ENCODE results near the gene EFNA5. TPM values are rescaled to one million over a fixed set of nuclear protein-coding genes. Genes with fewer than 3 reads are reported as not detected.

EFNA5 gene
- polyA plus RNA-seq, 4 donors = 0.54 to 3.5 (median 1.7) TPM; not detected in 1

DNA sequence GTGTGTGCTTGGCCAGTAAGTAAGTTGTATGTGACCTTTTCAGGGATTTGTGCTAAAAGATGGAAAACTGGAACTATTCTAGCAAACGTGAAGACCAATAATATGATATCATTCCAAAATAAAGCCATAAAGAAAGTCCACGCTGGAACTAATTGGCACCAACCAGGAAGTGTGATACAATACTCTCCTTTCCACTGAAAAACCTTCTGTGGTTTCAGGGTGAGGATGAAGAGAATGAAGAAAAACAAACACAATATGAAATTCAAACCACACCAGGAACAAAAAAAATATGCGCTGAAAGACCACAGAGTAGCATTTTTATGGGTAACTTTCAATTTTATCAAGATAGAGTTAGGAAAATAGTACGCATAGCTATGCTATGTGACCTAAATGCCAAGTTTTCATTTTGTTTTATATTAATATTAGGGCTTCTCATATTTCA, 105.8 kb downstream of the EFNA5 start:
- Histone ChIP-seq H3K4me3 (ENCODE audit: low read depth in 1 of 3, low read length in 3 of 3) (no peak overlapping the region), H3K27me3 (ENCODE audit: control insufficient read depth in 3 of 3, insufficient read depth in 3 of 3, low read length in 3 of 3) (no peaks in the 10 kb centered on the region), H3K27ac (ENCODE audit: low read depth in 1 of 3, low read length in 2 of 3) (no peak overlapping the region), H3K4me1 (ENCODE audit: control insufficient read depth in 3 of 3, insufficient read depth in 2 of 3, low read depth in 1 of 3, low read length in 2 of 3) (peaks cover 0 to 1% (median 0%) of the 10 kb centered on the region in 3 donors), H3K9me3 (ENCODE audit: control insufficient read depth in 2 of 2, insufficient read depth in 1 of 2, low read depth in 1 of 2, low read length in 1 of 2) (no peaks in the 10 kb centered on the region), H3K36me3 (ENCODE audit: control insufficient read depth in 3 of 3, insufficient read depth in 2 of 3, low read depth in 1 of 3, low read length in 3 of 3) (no peaks in the 10 kb centered on the region)
- FAIRE-seq (no peak), DNase-seq (no peak)
- 52 to 65% (median 59%) methylated on average over 4 of the region's 4 CpGs for whole genome bisulfite sequencing, 3 donors

DNA sequence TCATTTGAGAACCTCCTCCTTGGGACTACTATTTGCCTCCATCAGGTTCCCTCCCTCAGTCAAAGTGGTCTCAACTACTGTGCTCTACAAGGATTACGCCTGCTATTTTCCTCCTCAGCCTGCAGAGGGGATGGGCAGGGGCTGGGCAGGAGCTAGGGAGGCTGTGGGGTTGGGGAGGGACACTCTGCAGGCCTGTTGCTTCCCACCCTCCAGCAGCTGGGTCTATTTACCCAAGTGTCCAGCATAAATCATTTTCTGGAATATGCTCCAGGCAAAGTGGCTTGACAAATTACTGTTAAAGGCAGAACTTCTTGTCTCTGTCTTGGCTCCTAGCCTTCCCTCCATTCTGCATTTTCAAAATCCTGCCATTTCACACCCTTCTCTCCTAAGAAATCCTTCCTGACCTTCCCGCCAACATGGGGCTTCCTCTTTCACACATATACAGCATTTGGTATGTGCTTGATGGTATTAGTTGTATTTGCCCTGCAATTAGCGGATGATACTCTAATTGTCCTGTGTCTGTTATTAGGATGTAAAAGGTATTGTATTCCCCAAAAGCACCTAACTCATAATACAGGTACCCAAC, 106.7 kb downstream of the EFNA5 start:
- DNase-seq (no peak), FAIRE-seq (no peak)
- 89 to 99% (median 89%) methylated on average over 3 of the region's 3 CpGs for WGBS, 3 donors
- no peaks in the 10 kb centered on the region for H3K4me1 ChIP-seq (ENCODE audit: control insufficient read depth in 3 of 3, insufficient read depth in 2 of 3, low read depth in 1 of 3, low read length in 2 of 3)
- no peaks in the 10 kb centered on the region for H3K9me3 ChIP-seq (ENCODE audit: control insufficient read depth in 2 of 2, insufficient read depth in 1 of 2, low read depth in 1 of 2, low read length in 1 of 2)
- no peak overlapping the region for H3K27ac ChIP-seq (ENCODE audit: low read depth in 1 of 3, low read length in 2 of 3)
- no peaks in the 10 kb centered on the region for H3K36me3 ChIP-seq (ENCODE audit: control insufficient read depth in 3 of 3, insufficient read depth in 2 of 3, low read depth in 1 of 3, low read length in 3 of 3)
- no peak overlapping the region for H3K4me3 ChIP-seq (ENCODE audit: low read depth in 1 of 3, low read length in 3 of 3)
- H3K27me3 ChIP-seq (ENCODE audit: control insufficient read depth in 3 of 3, insufficient read depth in 3 of 3, low read length in 3 of 3) = no peaks in the 10 kb centered on the region

DNA sequence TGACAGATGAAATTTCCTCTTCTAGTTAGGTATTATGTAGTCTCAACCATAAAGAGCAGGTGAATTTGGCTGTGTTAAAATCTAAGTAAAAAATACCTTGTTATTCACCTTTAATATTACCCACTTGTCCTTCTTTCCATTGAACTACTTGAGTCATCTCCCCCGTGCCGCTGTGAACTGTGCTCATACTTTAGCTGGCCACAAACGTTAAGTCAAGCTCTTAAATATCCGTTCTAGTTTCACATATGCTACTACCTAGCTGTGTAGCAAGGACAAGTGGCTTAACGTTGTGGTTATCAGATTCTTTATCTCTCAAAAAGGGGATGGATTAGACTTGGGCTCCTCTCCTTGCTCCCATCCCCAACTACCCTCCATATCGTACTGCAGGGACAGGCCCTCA, 110.4 kb downstream of the EFNA5 start:
- no peak for FAIRE-seq

GRCh38 chr5:107558823-107559375, 111.8 kb downstream of the EFNA5 start:
- Histone ChIP-seq H3K4me3 (ENCODE audit: low read depth in 1 of 3, low read length in 3 of 3) (no peak overlapping the region), H3K36me3 (ENCODE audit: control insufficient read depth in 3 of 3, insufficient read depth in 2 of 3, low read depth in 1 of 3, low read length in 3 of 3) (no peaks in the 10 kb centered on the region), H3K27ac (ENCODE audit: low read depth in 1 of 3, low read length in 2 of 3) (no peak overlapping the region), H3K4me1 (ENCODE audit: control insufficient read depth in 3 of 3, insufficient read depth in 2 of 3, low read depth in 1 of 3, low read length in 2 of 3) (no peaks in the 10 kb centered on the region), H3K9me3 (ENCODE audit: control insufficient read depth in 2 of 2, insufficient read depth in 1 of 2, low read depth in 1 of 2, low read length in 1 of 2) (no peaks in the 10 kb centered on the region), H3K27me3 (ENCODE audit: control insufficient read depth in 3 of 3, insufficient read depth in 3 of 3, low read length in 3 of 3) (no peaks in the 10 kb centered on the region)
- 88 to 96% (median 90%) methylated on average over 4 of the region's 4 CpGs for WGBS, 3 donors
- DNase-seq = no peak
- no peak for FAIRE-seq

More for the DNA sequence above, 110.4 kb downstream of the EFNA5 start:
- Histone ChIP-seq H3K9me3 (ENCODE audit: control insufficient read depth in 2 of 2, insufficient read depth in 1 of 2, low read depth in 1 of 2, low read length in 1 of 2) (no peaks in the 10 kb centered on the region), H3K4me1 (ENCODE audit: control insufficient read depth in 3 of 3, insufficient read depth in 2 of 3, low read depth in 1 of 3, low read length in 2 of 3) (no peaks in the 10 kb centered on the region), H3K27me3 (ENCODE audit: control insufficient read depth in 3 of 3, insufficient read depth in 3 of 3, low read length in 3 of 3) (no peaks in the 10 kb centered on the region), H3K36me3 (ENCODE audit: control insufficient read depth in 3 of 3, insufficient read depth in 2 of 3, low read depth in 1 of 3, low read length in 3 of 3) (no peaks in the 10 kb centered on the region), H3K4me3 (ENCODE audit: low read depth in 1 of 3, low read length in 3 of 3) (no peak overlapping the region), H3K27ac (ENCODE audit: low read depth in 1 of 3, low read length in 2 of 3) (no peak overlapping the region)
- 81 to 88% (median 82%) methylated on average over 6 of the region's 6 CpGs for WGBS, 3 donors
- no peak for DNase-seq

DNA sequence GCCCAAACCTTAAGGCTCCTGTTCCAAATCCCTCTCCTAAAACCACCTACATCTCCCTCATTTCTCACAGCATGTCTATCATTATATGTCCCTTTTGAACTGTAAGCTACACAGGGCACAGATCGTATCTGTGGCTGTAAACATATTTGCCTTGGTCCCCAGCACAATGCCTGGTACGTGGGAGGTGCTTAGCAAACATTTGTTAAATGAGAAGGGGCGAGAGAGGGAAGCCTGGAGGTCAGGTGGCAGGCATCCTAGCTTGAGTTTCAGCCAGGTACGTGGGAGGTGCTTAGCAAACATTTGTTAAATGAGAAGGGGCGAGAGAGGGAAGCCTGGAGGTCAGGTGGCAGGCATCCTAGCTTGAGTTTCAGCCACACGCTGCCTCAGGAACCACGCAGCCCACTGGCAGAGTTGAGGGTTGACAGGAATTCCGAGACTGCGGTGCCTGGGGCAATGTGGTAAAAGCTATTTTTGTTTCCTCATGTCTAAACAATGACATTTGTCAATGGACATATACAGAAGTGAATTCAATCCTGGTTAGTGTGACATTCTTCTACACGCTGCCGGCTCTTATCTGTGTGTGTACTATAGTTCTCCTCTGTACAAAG, 113.6 kb downstream of the EFNA5 start:
- DNase-seq (no peak), FAIRE-seq (no peak)
- H3K27ac ChIP-seq (ENCODE audit: low read depth in 1 of 3, low read length in 2 of 3) = no peak overlapping the region
- H3K36me3 ChIP-seq (ENCODE audit: control insufficient read depth in 3 of 3, insufficient read depth in 2 of 3, low read depth in 1 of 3, low read length in 3 of 3) = no peaks in the 10 kb centered on the region
- 75 to 79% (median 76%) methylated on average over 11 of the region's 11 CpGs for WGBS, 3 donors
- H3K9me3 ChIP-seq (ENCODE audit: control insufficient read depth in 2 of 2, insufficient read depth in 1 of 2, low read depth in 1 of 2, low read length in 1 of 2) = no peaks in the 10 kb centered on the region
- no peak overlapping the region for H3K4me3 ChIP-seq (ENCODE audit: low read depth in 1 of 3, low read length in 3 of 3)
- H3K4me1 ChIP-seq (ENCODE audit: control insufficient read depth in 3 of 3, insufficient read depth in 2 of 3, low read depth in 1 of 3, low read length in 2 of 3) = no peaks in the 10 kb centered on the region
- no peaks in the 10 kb centered on the region for H3K27me3 ChIP-seq (ENCODE audit: control insufficient read depth in 3 of 3, insufficient read depth in 3 of 3, low read length in 3 of 3)

GRCh38 chr5:107556575-107556974, 114.2 kb downstream of the EFNA5 start:
- H3K27ac ChIP-seq (ENCODE audit: low read depth in 1 of 3, low read length in 2 of 3) = no peak overlapping the region
- H3K27me3 ChIP-seq (ENCODE audit: control insufficient read depth in 3 of 3, insufficient read depth in 3 of 3, low read length in 3 of 3) = no peaks in the 10 kb centered on the region
- H3K36me3 ChIP-seq (ENCODE audit: control insufficient read depth in 3 of 3, insufficient read depth in 2 of 3, low read depth in 1 of 3, low read length in 3 of 3) = no peaks in the 10 kb centered on the region
- WGBS, 3 donors = 98 to 99% (median 99%) methylated on average over 7 of the region's 7 CpGs
- H3K4me1 ChIP-seq (ENCODE audit: control insufficient read depth in 3 of 3, insufficient read depth in 2 of 3, low read depth in 1 of 3, low read length in 2 of 3) = no peaks in the 10 kb centered on the region
- DNase-seq (no peak), FAIRE-seq (no peak)
- H3K4me3 ChIP-seq (ENCODE audit: low read depth in 1 of 3, low read length in 3 of 3) = no peak overlapping the region
- H3K9me3 ChIP-seq (ENCODE audit: control insufficient read depth in 2 of 2, insufficient read depth in 1 of 2, low read depth in 1 of 2, low read length in 1 of 2) = no peaks in the 10 kb centered on the region

- Histone ChIP-seq H3K4me3 (ENCODE audit: low read depth in 1 of 3, low read length in 3 of 3) (no peak overlapping the region), H3K4me1 (ENCODE audit: control insufficient read depth in 3 of 3, insufficient read depth in 2 of 3, low read depth in 1 of 3, low read length in 2 of 3) (no peaks in the 10 kb centered on the region), H3K27me3 (ENCODE audit: control insufficient read depth in 3 of 3, insufficient read depth in 3 of 3, low read length in 3 of 3) (no peaks in the 10 kb centered on the region), H3K36me3 (ENCODE audit: control insufficient read depth in 3 of 3, insufficient read depth in 2 of 3, low read depth in 1 of 3, low read length in 3 of 3) (no peaks in the 10 kb centered on the region), H3K9me3 (ENCODE audit: control insufficient read depth in 2 of 2, insufficient read depth in 1 of 2, low read depth in 1 of 2, low read length in 1 of 2) (no peaks in the 10 kb centered on the region), H3K27ac (ENCODE audit: low read depth in 1 of 3, low read length in 2 of 3) (no peak overlapping the region)
- no peak for FAIRE-seq
- DNase-seq = no peak
- WGBS, 3 donors = 93 to 98% (median 95%) methylated on average over 4 of the region's 4 CpGs
Measured at GRCh38 chr5:107555425-107556090, 115.2 kb downstream of the EFNA5 start.

DNA sequence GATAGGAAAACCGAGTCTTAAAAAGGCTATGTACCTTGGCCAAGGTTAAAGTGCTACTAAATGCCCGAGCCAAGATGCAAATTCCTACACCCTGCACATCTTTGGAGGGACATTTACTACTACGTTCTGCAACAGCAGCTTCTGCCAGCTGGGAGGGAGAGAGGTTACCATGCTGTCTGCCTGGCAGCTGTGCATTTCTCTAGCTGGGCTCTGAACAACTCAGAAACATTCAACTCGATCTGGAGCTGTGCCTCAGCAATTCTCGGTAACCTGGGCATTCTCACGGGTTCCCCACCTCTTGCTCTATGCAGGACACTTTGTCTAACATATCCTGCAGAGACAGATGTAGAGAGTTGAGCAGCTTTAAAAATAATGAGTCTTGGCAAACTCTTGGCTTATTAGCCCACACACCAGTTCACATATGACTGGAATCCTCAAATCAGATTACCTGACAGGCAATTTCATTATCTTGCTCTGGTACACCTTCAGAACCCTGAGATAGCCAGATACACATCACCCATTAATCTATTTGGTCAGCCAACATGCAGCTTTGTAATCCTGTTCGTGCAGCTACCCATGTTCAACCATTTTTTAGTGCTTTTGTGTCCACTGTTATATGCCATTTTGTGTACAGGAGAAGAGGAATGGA, 115.8 kb downstream of the EFNA5 start:
- Histone ChIP-seq H3K4me3 (ENCODE audit: low read depth in 1 of 3, low read length in 3 of 3) (no peak overlapping the region), H3K27ac (ENCODE audit: low read depth in 1 of 3, low read length in 2 of 3) (no peak overlapping the region), H3K27me3 (ENCODE audit: control insufficient read depth in 3 of 3, insufficient read depth in 3 of 3, low read length in 3 of 3) (no peaks in the 10 kb centered on the region), H3K4me1 (ENCODE audit: control insufficient read depth in 3 of 3, insufficient read depth in 2 of 3, low read depth in 1 of 3, low read length in 2 of 3) (no peaks in the 10 kb centered on the region), H3K36me3 (ENCODE audit: control insufficient read depth in 3 of 3, insufficient read depth in 2 of 3, low read depth in 1 of 3, low read length in 3 of 3) (no peaks in the 10 kb centered on the region), H3K9me3 (ENCODE audit: control insufficient read depth in 2 of 2, insufficient read depth in 1 of 2, low read depth in 1 of 2, low read length in 1 of 2) (no peaks in the 10 kb centered on the region)
- DNase-seq (no peak), FAIRE-seq (no peak)
- 51 to 71% (median 59%) methylated on average over 7 of the region's 7 CpGs for WGBS, 3 donors
